Stimulated activated CD4-positive, alpha-beta T cell treated with anti-CD3 and anti-CD28 coated beads, Interleukin-4, amount 100 ng/mL, for 4 hours (primary cell): ENCODE data around the gene CASKIN1.
"Not testable (repeated sequence)": the region's sequence is repeated elsewhere in the genome, so short reads cannot be mapped to it uniquely, and the experiment has no call there.

Experiments
- DNase-seq, 2 experiments: peaks; one replicate each; pipeline ENCODE4 v3.0.0-alpha.2; 2020

Gene CASKIN1

DNA sequence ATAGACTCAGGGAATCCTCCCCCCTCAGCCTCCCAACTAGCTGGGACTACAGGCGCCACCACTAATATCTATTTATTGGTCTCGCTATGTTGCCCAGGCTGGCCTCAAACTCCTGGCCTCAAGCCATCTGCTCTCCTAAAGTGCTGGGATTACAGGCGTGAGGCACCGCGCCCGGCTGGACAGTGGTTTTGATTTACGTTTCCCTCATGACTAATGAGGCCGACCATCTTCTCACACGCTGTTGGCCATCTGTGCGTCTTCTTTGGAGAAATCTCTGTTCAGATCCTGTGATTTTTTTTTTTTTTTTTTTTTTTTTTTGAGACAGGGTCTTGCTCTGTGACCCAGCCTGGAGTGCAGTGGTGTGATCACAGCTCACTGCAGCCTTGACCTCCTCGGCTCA, 67.2 kb downstream of the CASKIN1 start:
- not testable (repeated sequence) for DNase-seq

DNA sequence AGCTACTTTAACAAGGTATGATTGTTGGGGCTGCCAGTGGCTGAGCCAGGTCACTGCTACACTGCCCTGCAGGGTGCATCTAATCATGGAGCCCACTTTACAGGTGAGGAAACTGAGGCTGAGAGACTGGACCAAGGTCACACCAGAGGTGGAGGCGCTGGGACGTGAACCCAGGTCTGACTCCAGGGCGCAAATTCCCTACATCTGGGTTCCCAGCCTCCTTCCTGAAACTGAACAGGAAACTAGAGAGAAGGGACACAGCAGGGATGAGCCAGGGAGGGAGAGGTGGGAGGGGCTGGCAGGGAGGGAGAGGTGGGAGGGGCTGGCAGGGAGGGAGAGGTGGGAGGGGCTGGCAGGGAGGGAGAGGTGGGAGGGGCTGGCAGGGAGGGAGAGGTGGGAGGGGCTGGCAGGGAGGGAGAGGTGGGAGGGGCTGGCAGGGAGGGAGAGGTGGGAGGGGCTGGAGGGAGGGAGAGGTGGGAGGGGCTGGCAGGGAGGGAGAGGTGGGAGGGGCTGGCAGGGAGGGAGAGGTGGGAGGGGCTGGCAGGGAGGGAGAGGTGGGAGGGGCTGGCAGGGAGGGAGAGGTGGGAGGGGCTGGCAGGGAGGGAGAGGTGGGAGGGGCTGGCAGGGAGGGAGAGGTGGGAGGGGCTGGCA, 68.7 kb downstream of the CASKIN1 start:
- peak in 1 of 2 experiments; percentile 25 for DNase-seq
